NCI-H446 treated with DMSO at 0.1 percent for 48 hours (cell line): ENCODE data around the gene EPHA8.

ENCODE experiments used
- DNase-seq: peaks from one replicate; lab custom pipeline; 2025; lab: John Stamatoyannopoulos, UW

EPHA8 gene

GRCh38 chr1:22567197-22567596, 3.9 kb downstream of the EPHA8 start:
- no peak for DNase-seq

DNA sequence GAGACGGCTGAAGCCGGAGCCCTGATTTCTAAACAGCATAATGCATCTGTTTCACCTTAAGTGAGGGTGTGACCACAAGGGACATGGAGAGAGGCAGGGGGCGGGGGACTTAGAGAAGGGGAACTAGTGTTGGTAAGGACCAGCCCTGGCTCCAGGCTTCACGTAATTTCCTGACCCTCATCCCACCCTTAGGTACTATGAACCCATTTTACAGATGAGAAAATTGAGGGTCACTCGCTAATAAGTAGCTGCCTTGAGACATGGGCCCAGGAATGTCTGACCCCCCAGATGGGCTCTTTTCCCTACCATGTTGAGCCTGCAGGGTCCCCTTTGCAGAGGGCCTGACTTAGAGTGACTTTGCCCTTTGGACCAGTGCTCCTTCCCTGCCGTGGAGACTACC, 4.7 kb downstream of the EPHA8 start:
- no peak for DNase-seq

DNA sequence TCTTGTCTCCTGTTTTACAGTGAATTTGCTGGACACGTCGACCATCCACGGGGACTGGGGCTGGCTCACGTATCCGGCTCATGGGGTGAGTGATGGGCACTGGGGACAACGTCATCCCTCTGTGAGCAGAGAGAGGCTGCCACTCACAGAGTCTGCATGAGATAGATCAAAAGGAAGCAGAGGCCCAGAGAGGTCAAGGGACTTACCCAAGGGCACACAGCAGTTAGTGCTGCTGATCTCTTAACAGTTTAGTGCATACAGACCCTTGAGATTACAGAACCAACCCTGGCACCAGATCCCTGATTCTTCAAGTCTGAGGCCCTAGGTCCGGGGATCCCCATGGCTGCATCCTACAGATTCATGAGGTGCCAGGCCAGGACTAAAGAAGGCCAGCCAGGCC, 6.0 kb downstream of the EPHA8 start:
- DNase-seq: no peak

DNA sequence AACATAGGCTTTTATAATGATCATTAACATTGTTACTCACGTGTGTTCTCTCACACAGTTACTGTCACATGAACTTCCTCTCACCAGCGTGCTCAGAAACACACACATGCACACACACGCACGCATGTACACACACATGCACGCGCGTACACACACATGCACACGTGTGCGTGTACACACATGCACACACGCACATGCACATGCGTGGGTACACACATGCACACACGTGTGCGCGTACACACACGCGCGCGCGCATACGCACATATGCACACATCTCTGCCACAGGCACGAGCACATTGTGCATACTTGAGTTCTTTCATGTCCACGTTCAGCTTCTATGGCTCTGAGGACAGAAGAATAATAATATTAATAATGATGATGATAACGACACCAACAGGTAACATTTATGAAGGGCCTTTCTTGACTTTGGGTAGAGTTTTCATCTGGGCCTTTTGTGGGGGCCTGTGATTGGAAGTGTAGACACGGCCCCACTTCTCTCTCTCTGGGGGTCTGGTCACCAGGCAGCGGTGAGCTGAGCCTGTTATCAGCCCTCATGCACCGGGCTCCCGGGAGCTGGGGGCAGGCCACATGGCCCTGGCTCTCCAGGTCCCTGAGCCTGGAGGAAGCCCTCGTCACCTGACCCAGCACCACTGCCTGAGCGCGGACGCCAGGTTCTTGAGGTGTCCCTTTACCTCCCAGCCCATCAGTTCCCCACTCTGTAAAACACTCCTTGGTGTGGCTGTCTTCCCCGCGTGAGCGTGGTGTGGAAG, 7.0 kb downstream of the EPHA8 start:
- DNase-seq: no peak

DNA sequence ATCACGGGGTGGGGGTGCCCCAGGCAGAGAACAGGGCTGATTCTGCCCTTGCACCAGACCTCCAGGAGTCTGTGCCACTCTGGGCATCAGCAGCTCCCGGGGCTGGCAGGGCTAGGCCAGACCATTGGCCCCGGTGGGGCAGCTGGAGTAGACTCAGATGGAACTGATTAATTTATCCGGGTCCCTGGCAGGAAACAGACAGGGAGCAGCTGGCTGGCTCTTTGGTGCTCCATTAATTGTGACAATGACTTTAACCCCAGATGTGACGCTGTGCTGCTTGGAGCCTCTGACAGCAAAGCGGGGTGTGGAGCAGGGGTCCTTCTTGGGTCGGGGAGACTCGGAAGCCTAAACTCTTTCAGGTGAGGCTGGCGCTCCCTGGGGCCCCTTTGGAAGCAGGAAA, 9.5 kb downstream of the EPHA8 start:
- no peak for DNase-seq

DNA sequence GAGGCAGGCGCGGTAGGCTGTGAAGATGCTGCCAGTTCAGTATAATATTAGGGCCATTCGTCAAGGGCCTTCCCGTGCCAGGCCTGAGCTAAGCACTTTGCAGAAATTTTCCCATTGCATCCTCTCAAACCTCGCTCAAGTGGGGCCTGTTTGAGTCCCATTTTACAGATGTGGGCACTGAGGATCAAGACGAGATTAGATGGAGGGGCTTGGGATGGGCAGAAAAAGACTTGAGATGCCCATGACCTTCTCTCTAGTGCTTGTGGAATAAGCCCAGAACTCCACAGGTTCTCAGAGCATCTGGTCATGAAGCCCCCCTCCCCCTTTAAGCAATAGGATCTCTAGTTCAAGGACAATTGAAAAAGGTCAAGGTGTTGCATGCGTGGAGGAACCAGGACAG, 9.9 kb downstream of the EPHA8 start:
- DNase-seq: no peak

DNA sequence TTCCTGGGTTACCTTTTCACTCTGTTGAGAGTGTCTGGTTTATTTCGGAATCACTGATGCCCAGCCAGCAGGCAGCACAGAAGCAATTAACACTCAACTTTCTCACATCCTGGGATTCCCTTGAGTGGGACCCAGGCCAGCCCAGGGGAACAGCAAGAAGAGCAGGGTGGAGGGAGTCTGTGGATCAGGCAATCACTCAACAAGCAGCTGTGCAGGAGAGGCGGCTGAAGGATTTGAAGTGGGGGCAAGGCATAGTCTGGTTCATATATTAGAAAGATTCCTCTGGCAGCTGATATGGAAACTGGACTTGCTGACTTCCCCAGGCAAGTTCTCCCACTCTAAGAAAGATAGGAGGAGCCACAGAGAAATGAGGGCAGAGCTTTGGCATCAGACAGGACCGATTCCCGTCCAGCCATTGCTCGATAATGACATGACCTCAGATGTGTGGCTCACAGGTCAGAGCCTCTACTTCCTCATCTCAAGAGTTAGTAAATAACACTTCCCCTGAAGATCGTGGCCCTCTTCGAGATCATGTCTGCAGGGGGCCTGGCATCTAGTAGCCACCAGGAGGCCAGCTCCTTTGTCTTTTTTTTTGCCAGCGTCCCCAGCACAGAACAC, 12.4 kb downstream of the EPHA8 start:
- no peak for DNase-seq

GRCh38 chr1:22576150-22576544, 12.9 kb downstream of the EPHA8 start:
- DNase-seq: no peak

GRCh38 chr1:22576617-22577016, 13.3 kb downstream of the EPHA8 start:
- DNase-seq: no peak

- no peak for DNase-seq
Measured at GRCh38 chr1:22578732-22579361, 15.6 kb downstream of the EPHA8 start.

GRCh38 chr1:22579541-22580155, 16.4 kb downstream of the EPHA8 start:
- DNase-seq: no peak

GRCh38 chr1:22582661-22583635, 19.7 kb downstream of the EPHA8 start:
- no peak for DNase-seq

GRCh38 chr1:22584001-22584562, 20.8 kb downstream of the EPHA8 start:
- no peak for DNase-seq

GRCh38 chr1:22584970-22585369, 21.7 kb downstream of the EPHA8 start:
- no peak for DNase-seq

DNA sequence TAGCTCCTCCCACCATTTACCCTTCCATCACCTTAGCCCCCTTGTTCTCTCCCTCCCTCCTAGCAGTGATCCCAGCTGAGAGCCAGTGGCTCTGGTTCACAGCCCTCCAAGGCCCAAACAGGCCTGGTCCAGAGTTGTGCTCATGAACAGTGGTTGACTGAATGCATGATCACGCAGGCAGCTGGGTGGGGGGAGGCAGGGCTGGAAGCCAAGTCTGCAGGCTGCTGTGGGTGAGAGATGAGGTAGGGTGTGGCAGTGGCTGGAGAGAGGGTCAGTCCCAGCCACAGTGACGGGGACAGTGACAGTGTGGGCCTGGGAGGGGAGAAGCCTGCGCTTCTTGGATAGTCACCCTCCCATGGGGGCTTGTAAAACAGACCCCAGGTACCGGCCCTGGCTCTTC, 22.2 kb downstream of the EPHA8 start:
- no peak for DNase-seq

DNA sequence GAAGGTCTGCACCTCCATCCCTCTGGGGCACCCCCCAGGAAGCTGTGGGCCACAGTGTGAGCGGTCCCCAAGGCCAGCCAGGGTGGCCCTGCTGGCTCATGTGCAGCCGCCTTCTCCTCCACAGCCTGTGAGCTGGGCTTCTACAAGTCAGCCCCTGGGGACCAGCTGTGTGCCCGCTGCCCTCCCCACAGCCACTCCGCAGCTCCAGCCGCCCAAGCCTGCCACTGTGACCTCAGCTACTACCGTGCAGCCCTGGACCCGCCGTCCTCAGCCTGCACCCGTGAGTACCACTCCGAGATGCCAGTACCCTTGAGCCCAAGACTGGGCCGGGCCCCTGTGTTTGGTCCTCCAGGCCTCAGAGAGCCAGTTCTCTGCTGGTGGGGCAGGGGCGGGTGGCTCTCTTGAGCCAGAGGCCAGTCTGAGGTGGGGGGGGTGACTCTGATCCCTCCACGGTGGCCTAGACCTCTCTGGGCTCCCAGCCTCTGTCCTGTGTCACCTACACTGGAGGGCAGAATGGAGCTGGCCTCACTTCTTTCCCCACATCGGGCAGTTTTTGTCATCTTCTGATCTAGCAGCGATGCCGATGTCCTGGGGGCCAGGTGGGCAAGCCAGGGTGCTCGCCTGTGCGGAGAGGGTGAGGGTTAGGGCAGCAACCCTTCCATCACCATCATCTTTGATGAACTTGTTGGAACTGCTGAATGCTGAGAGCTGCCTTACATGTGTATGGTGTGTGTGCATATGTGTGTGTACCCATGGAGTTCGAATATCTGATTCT, 23.3 kb downstream of the EPHA8 start:
- DNase-seq: no peak

GRCh38 chr1:22587247-22587646, 24.0 kb downstream of the EPHA8 start:
- DNase-seq: no peak

DNA sequence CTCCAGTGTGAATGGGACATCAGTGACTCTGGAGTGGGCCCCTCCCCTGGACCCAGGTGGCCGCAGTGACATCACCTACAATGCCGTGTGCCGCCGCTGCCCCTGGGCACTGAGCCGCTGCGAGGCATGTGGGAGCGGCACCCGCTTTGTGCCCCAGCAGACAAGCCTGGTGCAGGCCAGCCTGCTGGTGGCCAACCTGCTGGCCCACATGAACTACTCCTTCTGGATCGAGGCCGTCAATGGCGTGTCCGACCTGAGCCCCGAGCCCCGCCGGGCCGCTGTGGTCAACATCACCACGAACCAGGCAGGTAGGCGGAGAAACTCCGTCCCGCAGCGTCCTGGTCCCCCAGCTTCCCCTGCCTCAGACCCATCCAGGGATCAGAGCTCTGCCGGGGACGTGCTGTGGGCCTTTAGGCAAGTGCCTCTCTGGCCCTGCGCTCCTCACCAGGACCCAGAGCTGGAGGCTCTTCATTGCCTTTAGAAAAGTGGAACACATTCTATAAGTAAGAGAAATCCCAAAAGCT, 25.7 kb downstream of the EPHA8 start:
- DNase-seq: no peak

GRCh38 chr1:22591576-22591975, 28.3 kb downstream of the EPHA8 start:
- DNase-seq: no peak

DNA sequence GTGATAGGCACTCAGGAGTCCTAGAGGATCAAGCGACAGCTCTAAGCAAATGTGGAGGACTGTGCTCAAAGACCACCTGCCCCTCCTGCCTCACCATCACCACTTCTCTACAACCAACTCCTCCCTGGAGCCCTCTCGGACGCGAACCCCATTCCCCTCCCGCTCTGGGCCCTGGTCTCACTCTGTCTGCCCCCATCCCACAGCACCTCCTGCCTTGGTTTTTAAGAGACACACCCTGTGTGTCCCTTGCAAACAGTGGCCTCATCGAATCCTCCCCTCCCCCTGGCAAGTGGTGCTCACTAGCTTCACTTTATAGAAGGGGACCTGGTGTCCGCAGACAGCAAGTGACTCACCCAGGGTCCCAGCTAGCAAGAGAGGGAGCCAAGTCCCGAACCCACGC, 28.8 kb downstream of the EPHA8 start:
- no peak for DNase-seq
